H1 (cell line): ENCODE measurements around the gene TOP3B. TPM values are rescaled to one million over a fixed set of nuclear protein-coding genes. Genes with fewer than 3 reads are reported as not detected.

Source experiments
- CTCF ChIA-PET: fragments of 300-600 bp; sonication (Branson Sonifier 250); formaldehyde crosslinking; loops from one replicate; lab custom pipeline; 2021; ENCODE audit not compliant: partially characterized antibody; lab: Charles Lee
- POLR2A ChIA-PET: fragments of 300-600 bp; sonication (Branson Sonifier 250); formaldehyde crosslinking; loops from one replicate; lab custom pipeline; 2021; ENCODE audit warnings: inconsistent platforms; ENCODE audit not compliant: partially characterized antibody; lab: Charles Lee
- DNase-seq, 2 experiments: peaks; one replicate each; pipeline versions ENCODE4 v3.0.0 to v3.0.0-alpha.2; 2010 to 2022; ENCODE audit warnings: low spot score in 2 of 2, low read depth in 1 of 2, mixed read lengths in 1 of 2
- FAIRE-seq: peaks from 2 replicates; lab custom pipeline; 2011; peaks lifted over from hg19 to GRCh38; lab: Jason Lieb, UNC
- H2AFZ ChIP-seq: 2 replicates; pipeline ENCODE4 v1.8.1; 2012; ENCODE audit warnings: low read length, inconsistent platforms
- H2AK5ac ChIP-seq: 2 replicates; pipeline ENCODE4 v1.6.1; 2013; ENCODE audit warnings: low read depth, low read length
- H2BK120ac ChIP-seq: replicated peaks from 2 replicates; pipeline ENCODE3; 2013; ENCODE audit warnings: low read depth, low read length, inconsistent platforms
- H2BK12ac ChIP-seq: 2 replicates; pipeline ENCODE4 v1.6.1; 2013; ENCODE audit warnings: low read depth, low read length
- H2BK15ac ChIP-seq: 2 replicates; pipeline ENCODE4 v1.6.1; 2013; ENCODE audit warnings: low read length
- H2BK20ac ChIP-seq: 2 replicates; pipeline ENCODE4 v1.6.1; 2013; ENCODE audit warnings: low read length
- H2BK5ac ChIP-seq: 2 replicates; pipeline ENCODE4 v1.6.1; 2013; ENCODE audit warnings: low read depth, low read length
- H3K14ac ChIP-seq: 2 replicates; pipeline ENCODE4 v1.6.1; 2013; ENCODE audit warnings: inconsistent platforms; ENCODE audit not compliant: insufficient read length
- H3K18ac ChIP-seq: 2 replicates; pipeline ENCODE4 v1.6.1; 2013; ENCODE audit warnings: low read length; ENCODE audit errors: extremely low read depth
- H3K23ac ChIP-seq: 2 replicates; pipeline ENCODE4 v1.6.1; 2013; ENCODE audit warnings: inconsistent platforms; ENCODE audit not compliant: insufficient read length
- H3K23me2 ChIP-seq: 2 replicates; pipeline ENCODE4 v1.6.1; 2013; ENCODE audit warnings: low read depth, low read length
- H3K27ac ChIP-seq: 2 replicates; pipeline ENCODE4 v1.6.1; 2011; ENCODE audit warnings: low read depth, low read length, inconsistent platforms
- H3K27me3 ChIP-seq, 4 experiments: replicated peaks in 1 of 4; 1 replicate in 1 of 4; 2 replicates in 3 of 4; pipeline versions ENCODE4 v1.6.1 to v1.8.1; 2011 to 2013; ENCODE audit warnings: low read length in 3 of 4, mild to moderate bottlenecking in 3 of 4, inconsistent platforms in 2 of 4, mixed read lengths in 2 of 4, moderate library complexity in 1 of 4; ENCODE audit not compliant: control insufficient read depth in 3 of 4, insufficient read depth in 3 of 4; ENCODE audit errors: extremely low read depth in 1 of 4
- H3K36me3 ChIP-seq, 4 experiments: 2 replicates each; pipeline versions ENCODE4 v1.6.1 to v1.8.1; 2011 to 2013; ENCODE audit warnings: mild to moderate bottlenecking in 4 of 4, low read length in 3 of 4, moderate library complexity in 2 of 4, control low read depth in 1 of 4, inconsistent platforms in 1 of 4; ENCODE audit not compliant: insufficient read depth in 4 of 4, control insufficient read depth in 2 of 4
- H3K4ac ChIP-seq: replicated peaks from 2 replicates; pipeline ENCODE3; 2013; ENCODE audit warnings: low read length, low read depth, mixed read lengths, inconsistent platforms; ENCODE audit not compliant: insufficient read length
- H3K4me1 ChIP-seq, 4 experiments: replicated peaks in 1 of 4; 1 replicate in 1 of 4; 2 replicates in 3 of 4; pipeline versions ENCODE4 v1.6.1 to v1.8.1; 2011 to 2013; ENCODE audit warnings: low read length in 3 of 4, inconsistent platforms in 2 of 4, mixed read lengths in 1 of 4; ENCODE audit not compliant: insufficient read depth in 4 of 4, control insufficient read depth in 3 of 4
- H3K4me2 ChIP-seq, 2 experiments: 2 replicates each; pipeline versions ENCODE4 v1.6.1 to v1.8.1; 2011 to 2013; ENCODE audit warnings: low read depth in 2 of 2, low read length in 2 of 2, control low read depth in 1 of 2, inconsistent platforms in 1 of 2, mild to moderate bottlenecking in 1 of 2; ENCODE audit not compliant: insufficient read depth in 1 of 2
- H3K4me3 ChIP-seq, 4 experiments: fragments of 200-600, 300-600 bp in 1 of 4; sonication (generic), shearing (Covaris generic), sonication (Bioruptor Twin) in 1 of 4; 2 replicates each; pipeline versions ENCODE4 v1.5.1 to v1.8.1; 2011 to 2016; ENCODE audit warnings: low read length in 4 of 4, low read depth in 3 of 4, control low read depth in 2 of 4, inconsistent platforms in 2 of 4, mild to moderate bottlenecking in 2 of 4, mixed read lengths in 1 of 4, moderate library complexity in 1 of 4; ENCODE audit not compliant: insufficient read depth in 2 of 4; ENCODE audit errors: extremely low read depth in 1 of 4
- H3K56ac ChIP-seq: replicated peaks from 2 replicates; pipeline ENCODE3; 2013; ENCODE audit warnings: low read depth, mild to moderate bottlenecking, mixed read lengths, low read length, inconsistent platforms; ENCODE audit not compliant: insufficient read length
- H3K79me1 ChIP-seq: 2 replicates; pipeline ENCODE4 v1.6.1; 2013; ENCODE audit warnings: low read depth, low read length, control low read depth
- H3K79me2 ChIP-seq, 2 experiments: 2 replicates each; pipeline versions ENCODE4 v1.6.1 to v1.8.1; 2012 to 2013; ENCODE audit warnings: low read length in 2 of 2, mild to moderate bottlenecking in 2 of 2, inconsistent platforms in 1 of 2; ENCODE audit not compliant: insufficient read depth in 2 of 2, control insufficient read depth in 1 of 2
- H3K9ac ChIP-seq, 4 experiments: replicated peaks in 1 of 4; 1 replicate in 1 of 4; 2 replicates in 3 of 4; pipeline versions ENCODE4 v1.6.1 to v1.8.1; 2011 to 2013; ENCODE audit warnings: low read depth in 3 of 4, low read length in 3 of 4, control low read depth in 2 of 4, mild to moderate bottlenecking in 2 of 4, moderate library complexity in 2 of 4, inconsistent platforms in 1 of 4; ENCODE audit errors: extremely low read depth in 1 of 4
- H3K9me3 ChIP-seq, 2 experiments: 2 replicates each; pipeline versions ENCODE4 v1.6.1 to v1.8.1; 2012 to 2013; ENCODE audit warnings: mild to moderate bottlenecking in 2 of 2, moderate library complexity in 2 of 2, control low read depth in 1 of 2, inconsistent platforms in 1 of 2, low read depth in 1 of 2, low read length in 1 of 2, mixed read lengths in 1 of 2; ENCODE audit not compliant: insufficient read depth in 2 of 2
- H4K20me1 ChIP-seq, 2 experiments: replicated peaks in 1 of 2; 2 replicates each; pipeline versions ENCODE3 to v1.8.1; 2011 to 2013; ENCODE audit warnings: inconsistent platforms in 2 of 2, low read length in 2 of 2, mild to moderate bottlenecking in 1 of 2; ENCODE audit not compliant: insufficient read depth in 2 of 2, control insufficient read depth in 1 of 2
- H4K5ac ChIP-seq: 2 replicates; pipeline ENCODE4 v1.6.1; 2013; ENCODE audit warnings: low read length, low read depth, mixed read lengths, inconsistent platforms; ENCODE audit not compliant: insufficient read length
- H4K8ac ChIP-seq: 2 replicates; pipeline ENCODE4 v1.8.0; 2013; ENCODE audit warnings: mild to moderate bottlenecking, moderate library complexity, low read length, inconsistent platforms; ENCODE audit not compliant: insufficient read depth; ENCODE audit errors: extremely low read depth
- H4K91ac ChIP-seq: replicated peaks from 2 replicates; pipeline ENCODE3; 2013; ENCODE audit warnings: low read length, mixed read lengths, inconsistent platforms; ENCODE audit not compliant: insufficient read length
- BRCA1 ChIP-seq: IDR thresholded peaks from 2 replicates; pipeline ENCODE4 v1.6.1; 2012; ENCODE audit warnings: low read depth, low read length, improper control_type of control experiment
- CBX5 ChIP-seq: fragments of 300-800, 300-1000 bp; sonication (generic); IDR thresholded peaks from 2 replicates; pipeline ENCODE4 v1.7.1; 2016; ENCODE audit warnings: antibody characterized with exemption, low read length, low read depth
- CBX8 ChIP-seq: fragments of 300-800, 300-1000 bp; sonication (generic); IDR thresholded peaks from 2 replicates; pipeline ENCODE4 v1.7.1; 2016; ENCODE audit warnings: low read depth, low read length, borderline replicate concordance
- CTBP2 ChIP-seq: IDR thresholded peaks from 2 replicates; pipeline ENCODE4 v1.7.0; 2011; ENCODE audit warnings: borderline replicate concordance, mild to moderate bottlenecking, moderate library complexity, mixed read lengths, low read length; ENCODE audit not compliant: insufficient read depth, insufficient read length
- HDAC6 ChIP-seq: IDR thresholded peaks from one replicate; pipeline ENCODE4 v1.7.1; 2012; ENCODE audit warnings: low read depth, mild to moderate bottlenecking, inconsistent platforms, low read length, moderate library complexity
- MAFK ChIP-seq: IDR thresholded peaks from 2 replicates; pipeline ENCODE4 v1.6.1; 2012; ENCODE audit warnings: low read depth, mild to moderate bottlenecking, improper control_type of control experiment, low read length
- POLR2AphosphoS5 ChIP-seq: IDR thresholded peaks from 2 replicates; pipeline ENCODE4 v1.6.1; 2011; ENCODE audit warnings: low read depth, low read length
- RBBP5 ChIP-seq: IDR thresholded peaks from 2 replicates; pipeline ENCODE4 v1.7.1; 2012; ENCODE audit warnings: low read depth, mild to moderate bottlenecking, inconsistent platforms, low read length, moderate library complexity, borderline replicate concordance
- RNF2 ChIP-seq: fragments of 200-900, 300-1000 bp; sonication (generic); IDR thresholded peaks from 2 replicates; pipeline ENCODE4 v1.7.1; 2016; ENCODE audit warnings: borderline replicate concordance, low read depth, mild to moderate bottlenecking, antibody characterized with exemption, low read length; ENCODE audit not compliant: poor library complexity, severe bottlenecking; ENCODE audit errors: missing control alignments
- SIN3A ChIP-seq, 2 experiments: IDR thresholded peaks in 1 of 2; conservative IDR thresholded peaks in 1 of 2; 2 replicates each; pipeline ENCODE4 v1.6.1; 2011 to 2012; ENCODE audit warnings: low read length in 2 of 2, improper control_type of control experiment in 1 of 2, low read depth in 1 of 2, mild to moderate bottlenecking in 1 of 2
- SRF ChIP-seq: IDR thresholded peaks from 2 replicates; pipeline ENCODE4 v1.6.1; 2011; ENCODE audit warnings: mild to moderate bottlenecking, low read depth, low read length, moderate library complexity
- WGBS, 2 experiments: shearing (Covaris generic) in 1 of 2; methylation state at CpG; one replicate each; pipeline versions ENCODE4 v1.1.6 to v1.1.7; 2013 to 2015; ENCODE audit warnings: low lambda C conversion rate in 2 of 2, mixed read lengths in 2 of 2, inconsistent platforms in 1 of 2, low coverage in 1 of 2, missing lambda C conversion rate in 1 of 2; ENCODE audit not compliant: insufficient replicate concordance in 2 of 2, insufficient coverage in 1 of 2, insufficient read length in 1 of 2; ENCODE audit errors: extremely low coverage in 1 of 2, missing lambda C conversion rate in 1 of 2; 5-methylcytosine and 5-hydroxymethylcytosine counted together
- polyA plus RNA-seq, 7 experiments: library from polyadenylated mRNA; depleted of rRNA in 3 of 7; stranded (reverse) in 5 of 7; unstranded in 2 of 7; fragments of >200 nt in 5 of 7; fragments of 200-250 nt in 2 of 7; gene quantifications; 1 replicate in 5 of 7; 2 replicates in 1 of 7; 4 replicates in 1 of 7; pipeline versions ENCODE4 v1.2.1 to v1.2.3, GENCODE V29; 2011 to 2013; ENCODE audit warnings: missing spikeins in 2 of 7, mixed read lengths in 2 of 7
- total RNA-seq: library from RNA; stranded (reverse); fragmentation: NEBNext Ultra II Directional; extraction: Animal tissue kit (Norgen Biotek cat#: 25700); gene quantifications from 2 replicates; pipeline ENCODE4 v1.2.1, GENCODE V29; 2021

Gene TOP3B
- total and polyA plus RNA-seq, 2 of the 8 experiments (the other 6 are each of a cell fraction or from before 2014, with no cell fraction given), result 30.4 to 52.8 TPM

GRCh38 chr22:21907638-21908522 is 74.7 kb downstream of the TOP3B start:
- peaks cover 0 to 1% of the 10 kb centered on the region in 2 experiments for H4K20me1 ChIP-seq
- H3K4me2 ChIP-seq, result no peak overlapping the region
- no peaks in the 10 kb centered on the region; a peak in 1 of 7 replicates for H3K27me3 ChIP-seq
- H4K8ac ChIP-seq, result no peak overlapping the region
- no peak overlapping the region for H2AK5ac ChIP-seq
- no peak overlapping the region for H3K23ac ChIP-seq
- H2BK5ac ChIP-seq, result no peak overlapping the region
- DNase-seq (no peak), FAIRE-seq (no peak)
- H2BK20ac ChIP-seq, result no peak overlapping the region
- no peak overlapping the region for H3K56ac ChIP-seq
- H2AFZ ChIP-seq, result no peak overlapping the region
- no peaks in the 10 kb centered on the region for H3K36me3 ChIP-seq
- H3K4me1 ChIP-seq, result no peaks in the 10 kb centered on the region
- H3K79me2 ChIP-seq, result no peaks in the 10 kb centered on the region
- CTCF ChIA-PET, result interaction anchor here (0.5 to 1.3 kb wide), 4 partner anchors 9 to 18 kb away, joined by 3 read pairs; no protein-coding TSS in a partner anchor
- no peaks in the 10 kb centered on the region for H3K23me2 ChIP-seq
- H3K4ac ChIP-seq, result no peak overlapping the region
- H4K91ac ChIP-seq, result no peak overlapping the region
- H2BK15ac ChIP-seq, result no peak overlapping the region
- no peaks in the 10 kb centered on the region for H3K9me3 ChIP-seq
- no peak overlapping the region for H4K5ac ChIP-seq
- H3K4me3 ChIP-seq, result no peak overlapping the region
- H2BK120ac ChIP-seq, result no peak overlapping the region
- no peak overlapping the region for H3K9ac ChIP-seq
- H3K14ac ChIP-seq, result no peak overlapping the region
- 92% methylated on average over 7 of the region's 7 CpGs; no CpG with 5 or more reads in 1 of the 2 experiments for WGBS, 2 experiments
- POLR2A ChIA-PET, result interaction anchor here (0.7 to 1.2 kb wide), 2 partner anchors 9 to 21 kb away, joined by 3 read pairs; no protein-coding TSS in a partner anchor
- no peaks in the 10 kb centered on the region for H3K79me1 ChIP-seq
- no peak overlapping the region for H2BK12ac ChIP-seq
- H3K27ac ChIP-seq, result no peak overlapping the region
- H3K18ac ChIP-seq, result no peak overlapping the region
- TF ChIP-seq SIN3A (conservative IDR thresholded peaks at IDR 0.05 in 1 of 2, IDR thresholded peaks at IDR 0.05 in 1 of 2; ENCODE audit: low read depth in 1 of 2, low read length in 2 of 2), result no peak
- TF ChIP-seq RNF2, result no peak
- TF ChIP-seq HDAC6, result no peak
- TF ChIP-seq CTBP2, result no peak
- no peak for TF ChIP-seq POLR2AphosphoS5
- TF ChIP-seq BRCA1, result no peak
- no peak for TF ChIP-seq SRF
- TF ChIP-seq RBBP5, result no peak
- TF ChIP-seq CBX8, result no peak
- no peak for TF ChIP-seq MAFK
- TF ChIP-seq CBX5, result no peak
